Lower leg skin (tissue), 4 donors: Measurements from ENCODE around the gene SCT. TPM values are rescaled to one million over a fixed set of nuclear protein-coding genes. Genes with fewer than 3 reads are reported as not detected.

Source experiments
- DNase-seq, 2 donors: peaks; one replicate each; pipeline ENCODE4 v3.0.0-alpha.2; 2019; ENCODE audit warnings: low spot score in 2 of 2
- H3K4me3 ChIP-seq: fragments of 200-600 bp; sonication (generic); 2 replicates; pipeline ENCODE4 v1.5.1; 2017; ENCODE audit warnings: mild to moderate bottlenecking, low read depth; ENCODE audit not compliant: poor library complexity, severe bottlenecking
- POLR2A ChIP-seq, 2 donors: fragments of 450-650 bp; IDR thresholded peaks; one replicate each; pipeline ENCODE4 v1.6.1; 2016 to 2017; ENCODE audit warnings: antibody characterized with exemption in 2 of 2, mild to moderate bottlenecking in 1 of 2, moderate library complexity in 1 of 2
- WGBS, 2 donors: methylation state at CpG; one replicate each; pipeline ENCODE4 v1.1.5; 2018; 5-methylcytosine and 5-hydroxymethylcytosine counted together
- intact Hi-C: fragments of 100-400 bp; cut with DNase I; formaldehyde crosslinking; loops from one replicate; pipeline ENCODE4 v1.15.0; 2023; ENCODE audit warnings: low total_unique reads
- total RNA-seq, 4 donors: library from RNA; depleted of rRNA; stranded (reverse); fragments of >200 nt; gene quantifications; one replicate each; pipeline ENCODE4 v1.1.0, GENCODE V29; 2016
- TF ChIP-seq, protein P1 (sequence below), 3 donors: fragments of 450-650 bp; IDR thresholded peaks; one replicate each; pipeline ENCODE4 v1.5.1; 2016; ENCODE audit warnings: antibody characterized with exemption in 3 of 3, mild to moderate bottlenecking in 3 of 3, moderate library complexity in 2 of 3

Gene SCT
- total RNA-seq, 4 donors from 2014 or later, result not detected

DNA sequence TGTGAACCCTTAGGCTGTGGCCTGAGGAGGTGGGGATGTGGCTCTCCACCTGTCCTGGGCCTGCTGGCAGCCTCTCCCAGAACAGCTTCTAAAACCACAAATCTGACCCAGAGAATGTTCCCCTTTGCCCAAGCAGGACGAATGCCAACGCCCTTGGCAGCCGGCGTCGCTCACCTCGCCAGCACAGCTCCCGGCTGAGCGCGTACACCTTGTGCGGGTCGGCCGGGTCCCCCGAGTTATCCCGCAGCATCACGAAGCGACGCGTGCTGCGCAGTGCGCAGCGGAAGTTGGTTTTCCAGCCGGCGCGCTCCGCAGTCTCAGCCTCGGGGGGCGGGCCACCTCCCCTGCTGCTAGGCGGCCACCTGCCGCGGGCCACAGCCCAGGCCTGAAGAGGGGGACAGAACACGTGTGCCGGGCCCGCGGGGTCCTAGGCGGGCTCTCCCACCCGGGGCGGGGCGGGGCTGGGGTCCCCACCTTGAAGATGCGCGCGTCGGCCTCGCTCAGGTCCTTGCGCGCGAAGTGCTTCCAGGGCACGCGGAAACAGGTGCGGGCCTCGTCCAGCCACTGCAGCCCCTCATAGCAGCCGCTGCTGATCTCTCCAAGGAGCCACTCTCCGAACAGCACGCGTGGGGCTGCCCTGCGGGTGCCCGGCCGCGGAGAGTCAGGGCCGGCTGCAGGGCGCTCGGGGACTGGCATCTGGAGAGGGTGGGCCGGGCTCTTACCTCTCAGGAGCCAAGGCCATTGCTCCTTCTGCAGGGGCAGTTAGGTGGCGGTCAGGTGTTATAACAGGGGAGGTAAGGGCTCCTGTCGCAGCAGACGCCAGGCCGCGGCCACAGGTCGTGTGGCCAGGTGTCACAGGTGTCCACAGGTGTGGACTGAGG is 12.1 kb downstream of the SCT start:
- H3K4me3 ChIP-seq, result peak overlapping the region; percentile 49
- WGBS, 2 donors, result 47 to 59% methylated on average over 32 to 43 of the region's 68 CpGs
- DNase-seq, result peak in 1 of 2 donors; percentile 86
- intact Hi-C loops, result no loop called here
- TF ChIP-seq, protein P1, sequence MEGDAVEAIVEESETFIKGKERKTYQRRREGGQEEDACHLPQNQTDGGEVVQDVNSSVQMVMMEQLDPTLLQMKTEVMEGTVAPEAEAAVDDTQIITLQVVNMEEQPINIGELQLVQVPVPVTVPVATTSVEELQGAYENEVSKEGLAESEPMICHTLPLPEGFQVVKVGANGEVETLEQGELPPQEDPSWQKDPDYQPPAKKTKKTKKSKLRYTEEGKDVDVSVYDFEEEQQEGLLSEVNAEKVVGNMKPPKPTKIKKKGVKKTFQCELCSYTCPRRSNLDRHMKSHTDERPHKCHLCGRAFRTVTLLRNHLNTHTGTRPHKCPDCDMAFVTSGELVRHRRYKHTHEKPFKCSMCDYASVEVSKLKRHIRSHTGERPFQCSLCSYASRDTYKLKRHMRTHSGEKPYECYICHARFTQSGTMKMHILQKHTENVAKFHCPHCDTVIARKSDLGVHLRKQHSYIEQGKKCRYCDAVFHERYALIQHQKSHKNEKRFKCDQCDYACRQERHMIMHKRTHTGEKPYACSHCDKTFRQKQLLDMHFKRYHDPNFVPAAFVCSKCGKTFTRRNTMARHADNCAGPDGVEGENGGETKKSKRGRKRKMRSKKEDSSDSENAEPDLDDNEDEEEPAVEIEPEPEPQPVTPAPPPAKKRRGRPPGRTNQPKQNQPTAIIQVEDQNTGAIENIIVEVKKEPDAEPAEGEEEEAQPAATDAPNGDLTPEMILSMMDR (IDR thresholded peaks at IDR 0.05), result no peak
- no peak for TF ChIP-seq POLR2A (IDR thresholded peaks at IDR 0.05)

DNA sequence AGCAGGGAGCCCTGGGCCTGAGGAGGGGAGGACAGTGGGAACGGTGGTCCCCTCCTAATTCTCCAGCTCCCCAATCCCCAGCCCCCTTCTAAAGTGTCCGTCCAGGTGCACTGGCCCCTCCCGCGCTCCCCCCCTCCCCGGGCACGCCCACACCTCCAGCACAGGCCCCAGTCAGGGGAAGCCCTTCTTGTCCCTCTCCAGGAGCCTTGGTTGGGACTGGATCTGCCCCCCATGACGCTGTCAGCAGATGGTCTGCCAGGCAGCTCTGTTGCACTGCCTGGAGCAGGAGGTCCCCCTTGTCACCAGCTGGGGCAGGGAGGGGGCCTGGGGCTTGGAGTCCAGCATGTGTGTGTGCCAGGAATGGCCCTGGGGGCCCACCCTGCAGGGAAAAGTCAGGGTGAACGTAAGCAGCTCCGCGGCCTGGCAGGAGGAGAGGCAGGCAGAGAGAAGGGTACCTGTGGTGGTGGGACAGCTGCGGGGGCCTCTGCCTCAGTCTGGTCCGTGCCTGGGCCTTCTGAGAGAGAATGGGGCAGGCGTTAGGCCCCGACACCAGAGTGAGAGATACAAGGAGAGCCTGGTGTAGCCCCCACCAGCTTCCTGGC is 12.9 kb downstream of the SCT start:
- TF ChIP-seq POLR2A (IDR thresholded peaks at IDR 0.05), result no peak
- TF ChIP-seq, protein P1 (IDR thresholded peaks at IDR 0.05), result no peak
- peak in 1 of 2 donors; percentile 85 for DNase-seq
- intact Hi-C loops, result no loop called here
- H3K4me3 ChIP-seq, result no peak overlapping the region
- 54 to 58% methylated on average over 13 to 14 of the region's 14 CpGs for WGBS, 2 donors

DNA sequence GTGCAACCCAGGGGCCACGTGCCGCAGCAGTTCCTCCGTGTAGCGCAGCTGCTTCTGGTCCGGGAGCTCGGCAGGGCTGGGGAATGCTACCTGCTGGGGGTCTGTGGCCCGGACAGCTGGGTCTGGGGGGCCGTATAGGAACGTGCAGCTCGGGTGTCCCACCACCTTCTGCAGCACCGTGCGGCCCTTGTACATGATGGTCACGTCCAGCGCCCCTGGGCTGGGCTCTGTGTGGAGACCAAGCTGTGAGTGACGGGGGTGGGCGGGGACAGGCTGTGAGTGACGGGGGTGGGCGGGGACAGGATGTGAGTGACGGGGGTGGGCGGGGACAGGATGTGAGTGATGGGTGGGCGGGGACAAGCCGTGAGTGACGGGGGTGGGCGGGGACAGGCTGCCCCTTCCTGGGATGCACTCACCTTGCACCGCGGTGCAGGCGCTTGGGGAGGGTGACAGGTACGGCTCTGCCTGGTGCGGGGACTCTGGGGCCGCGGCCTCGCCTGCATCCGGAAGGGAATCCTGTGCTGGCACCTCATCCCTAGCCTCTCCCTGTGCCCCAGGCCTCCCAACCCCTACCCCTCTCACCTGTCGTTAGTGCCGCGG is 13.5 kb downstream of the SCT start:
- intact Hi-C loops, result no loop called here
- 43 to 56% methylated on average over 13 to 29 of the region's 36 CpGs for WGBS, 2 donors
- no peak overlapping the region for H3K4me3 ChIP-seq
- no peak for TF ChIP-seq POLR2A (IDR thresholded peaks at IDR 0.05)
- TF ChIP-seq, protein P1 (IDR thresholded peaks at IDR 0.05), result no peak
- DNase-seq, result peak; percentile 65 to 95

DNA sequence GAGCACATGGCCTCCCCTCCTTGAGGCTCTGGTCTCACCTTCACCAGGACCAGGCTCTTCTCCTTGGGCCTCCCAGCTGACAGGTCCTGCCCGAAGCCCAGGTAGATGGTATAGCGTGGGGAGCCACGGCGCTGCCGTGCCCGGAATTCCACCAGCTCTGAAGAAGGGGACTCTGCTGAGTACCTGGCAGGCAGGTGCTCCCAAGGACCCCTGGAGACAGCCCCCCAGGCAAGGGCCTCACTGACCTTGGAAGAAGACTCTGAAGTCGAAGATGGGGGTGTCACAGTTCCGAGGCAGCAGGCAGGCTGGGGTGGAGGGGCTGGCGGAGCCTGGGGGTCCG is 14.1 kb downstream of the SCT start:
- no peak overlapping the region for H3K4me3 ChIP-seq
- peak in 1 of 2 donors; percentile 87 for DNase-seq
- TF ChIP-seq, protein P1 (IDR thresholded peaks at IDR 0.05), result no peak
- no peak for TF ChIP-seq POLR2A (IDR thresholded peaks at IDR 0.05)
- intact Hi-C loops, result no loop called here
- WGBS, 2 donors, result 100% methylated on average over 9 of the region's 10 CpGs; no CpG with 5 or more reads in 1 of the 2 donors

DNA sequence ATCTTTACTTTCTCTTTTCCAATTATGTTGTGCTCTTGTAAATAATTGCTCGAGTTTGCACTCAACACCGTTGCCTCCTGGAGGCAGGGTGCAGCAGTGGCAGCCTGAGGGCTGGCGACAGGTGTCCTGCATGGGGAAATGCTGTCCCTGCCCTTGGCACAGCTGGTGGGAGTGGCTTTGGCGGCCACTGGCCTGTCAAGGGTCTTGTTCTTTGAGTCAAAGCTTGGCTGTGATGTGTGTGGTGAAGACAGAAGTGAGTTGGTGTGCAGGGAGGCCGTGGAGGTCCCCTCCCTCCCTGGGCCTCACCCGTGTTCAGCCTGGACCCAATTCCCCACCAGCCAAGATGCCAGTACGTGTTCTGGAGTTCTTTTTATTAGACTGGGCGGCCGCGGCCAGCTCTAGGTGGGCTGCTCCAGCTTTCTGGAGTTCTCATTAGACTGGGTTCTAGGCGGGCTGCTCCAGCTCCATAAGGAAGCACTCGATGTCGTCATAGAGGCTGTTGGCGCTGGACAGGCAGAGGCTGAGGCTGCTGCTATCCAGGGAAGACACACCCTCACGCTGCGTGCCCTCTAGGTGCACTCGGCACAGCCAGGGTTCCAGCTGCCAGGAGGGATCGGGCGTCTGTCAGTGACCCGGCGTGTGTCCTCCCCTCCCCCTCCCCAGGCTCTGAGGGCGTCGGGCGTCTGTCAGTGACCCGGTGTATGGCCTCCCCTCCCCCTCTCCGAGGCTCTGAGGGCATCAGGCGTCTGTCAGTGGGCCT is 14.6 kb downstream of the SCT start:
- WGBS, 2 donors, result 48 to 56% methylated on average over 18 to 23 of the region's 27 CpGs
- peak in 1 of 2 donors; percentile 86 for DNase-seq
- TF ChIP-seq POLR2A (IDR thresholded peaks at IDR 0.05), result no peak
- TF ChIP-seq, protein P1 (IDR thresholded peaks at IDR 0.05), result no peak
- H3K4me3 ChIP-seq, result no peak overlapping the region
- intact Hi-C loops, result no loop called here
